Measurements from ENCODE around the gene ZBTB20.

DNA sequence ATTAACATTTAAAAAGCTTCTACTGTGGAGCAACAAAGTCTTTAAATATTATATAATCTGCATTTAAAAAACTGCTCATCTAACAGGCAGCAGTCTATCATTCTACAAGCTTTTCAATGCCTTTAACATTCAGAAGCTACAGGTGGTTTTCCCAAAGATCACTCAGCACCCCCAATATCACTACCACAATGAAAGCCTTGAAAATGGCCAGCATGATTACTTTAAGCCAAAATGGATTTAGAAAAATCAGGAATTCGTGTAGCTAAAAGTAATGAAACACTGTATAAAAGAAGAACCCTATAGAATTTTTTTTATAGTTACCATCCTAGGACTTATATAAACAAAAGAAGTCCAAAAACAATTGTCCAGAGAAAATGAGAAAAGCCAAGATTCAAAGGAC, 452.8 kb downstream of the ZBTB20 start:
- TF ChIP-seq CTCF (IDR thresholded peaks at IDR 0.05) (no peak), POLR2A (IDR thresholded peaks at IDR 0.05) (no peak)
